Common myeloid progenitor, CD34-positive (primary cell): ENCODE measurements around the gene TBC1D1.

Experiments used
- CTCF ChIA-PET: fragments of 350-600 bp; sonication (Branson Sonifier 250); formaldehyde crosslinking; loops from one replicate; lab custom pipeline; 2021; ENCODE audit warnings: antibody characterized with exemption; lab: Charles Lee
- POLR2A ChIA-PET: fragments of 350-600 bp; sonication (Branson Sonifier 250); formaldehyde crosslinking; loops from one replicate; lab custom pipeline; 2021; ENCODE audit warnings: antibody characterized with exemption; lab: Charles Lee
- DNase-seq, 3 donors: peaks; one replicate each; pipeline versions ENCODE4 v3.0.0 to v3.0.0-alpha.2; 2013
- H3K27ac ChIP-seq, 2 experiments: 1 replicate in 1 of 2; 2 replicates in 1 of 2; pipeline ENCODE4 v1.7.0; 2013; ENCODE audit warnings: inconsistent platforms in 2 of 2, low read length in 2 of 2, mild to moderate bottlenecking in 2 of 2, low read depth in 1 of 2, moderate library complexity in 1 of 2; ENCODE audit not compliant: severe bottlenecking in 2 of 2, insufficient read depth in 1 of 2, poor library complexity in 1 of 2
- H3K27me3 ChIP-seq, 5 experiments: replicated peaks in 2 of 5; 1 replicate in 3 of 5; 2 replicates in 2 of 5; pipeline versions ENCODE4 v1.6.1 to v1.7.0; 2013; ENCODE audit warnings: low read length in 4 of 5, mild to moderate bottlenecking in 2 of 5, moderate library complexity in 2 of 5, inconsistent platforms in 1 of 5; ENCODE audit not compliant: insufficient read depth in 5 of 5, control insufficient read depth in 4 of 5
- H3K36me3 ChIP-seq, 4 experiments: 1 replicate in 2 of 4; 2 replicates in 2 of 4; pipeline versions ENCODE4 v1.6.1 to v1.7.0; 2013; ENCODE audit warnings: low read length in 3 of 4, control low read depth in 1 of 4, mild to moderate bottlenecking in 1 of 4; ENCODE audit not compliant: control insufficient read depth in 4 of 4, insufficient read depth in 4 of 4
- H3K4me1 ChIP-seq, 4 experiments: 1 replicate in 3 of 4; 2 replicates in 1 of 4; pipeline versions ENCODE4 v1.6.1 to v1.7.1; 2013; ENCODE audit warnings: low read length in 3 of 4, mild to moderate bottlenecking in 3 of 4, control low read depth in 1 of 4, inconsistent platforms in 1 of 4, moderate library complexity in 1 of 4; ENCODE audit not compliant: control insufficient read depth in 4 of 4, insufficient read depth in 4 of 4; ENCODE audit errors: control extremely low read depth in 1 of 4
- H3K4me3 ChIP-seq, 7 experiments: 1 replicate in 4 of 7; 2 replicates in 3 of 7; pipeline versions ENCODE4 v1.5.1 to v1.7.0; 2013; ENCODE audit warnings: mild to moderate bottlenecking in 7 of 7, low read length in 6 of 7, moderate library complexity in 6 of 7, inconsistent platforms in 2 of 7, low read depth in 2 of 7, control low read depth in 1 of 7; ENCODE audit not compliant: insufficient read depth in 4 of 7, control insufficient read depth in 1 of 7; ENCODE audit errors: extremely low read depth in 1 of 7
- H3K9me3 ChIP-seq, 5 experiments: 1 replicate in 4 of 5; 2 replicates in 1 of 5; pipeline versions ENCODE4 v1.6.1 to v1.7.1; 2013; ENCODE audit warnings: low read length in 4 of 5, mild to moderate bottlenecking in 2 of 5, inconsistent platforms in 1 of 5, low read depth in 1 of 5, moderate library complexity in 1 of 5; ENCODE audit not compliant: control insufficient read depth in 4 of 5, insufficient read depth in 2 of 5; ENCODE audit errors: control extremely low read depth in 1 of 5
- WGBS: methylation state at CpG from one replicate; pipeline ENCODE4 v1.1.5; 2013; ENCODE audit not compliant: insufficient coverage; 5-methylcytosine and 5-hydroxymethylcytosine counted together

TBC1D1 gene

GRCh38 chr4:37858872-37859271, 32.0 kb upstream of the TBC1D1 start:
- Histone ChIP-seq H3K36me3 (peaks cover 11 to 60% (median 37%) of the 10 kb centered on the region in 4 experiments), H3K4me1 (peaks cover 0 to 8% (median 3%) of the 10 kb centered on the region in 4 experiments), H3K27ac (no peak overlapping the region), H3K27me3 (no peaks in the 10 kb centered on the region), H3K9me3 (no peaks in the 10 kb centered on the region), H3K4me3 (no peak overlapping the region)
- POLR2A ChIA-PET: no interaction called here
- CTCF ChIA-PET: interaction anchor here (1.3 kb wide), 1 partner anchor 33 kb away, joined by 5 read pairs; the partner anchor contains the start of gene PGM2
- no peak for DNase-seq

DNA sequence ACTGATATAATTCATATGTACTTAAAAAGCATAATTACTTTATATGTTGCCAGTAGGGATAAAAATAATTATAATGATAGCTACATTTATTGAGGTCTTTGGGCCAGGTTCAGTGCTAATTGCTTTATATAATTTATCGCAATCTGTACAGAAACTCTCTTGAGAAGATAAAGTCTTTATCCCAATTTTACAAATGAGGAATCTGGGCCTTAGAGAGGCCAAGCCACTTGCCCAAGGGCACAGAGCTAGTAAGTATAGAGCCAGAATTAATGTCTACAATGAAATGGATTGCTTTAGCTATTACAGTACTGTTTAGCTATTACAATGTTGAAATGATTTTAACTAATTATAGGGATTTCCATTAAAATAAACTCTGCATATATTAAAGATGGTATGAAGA, 30.6 kb upstream of the TBC1D1 start:
- POLR2A ChIA-PET: no interaction called here
- no peak overlapping the region for H3K4me3 ChIP-seq
- H3K4me1 ChIP-seq: peaks cover 8 to 22% (median 17%) of the 10 kb centered on the region in 4 experiments
- no peaks in the 10 kb centered on the region for H3K9me3 ChIP-seq
- no peaks in the 10 kb centered on the region for H3K27me3 ChIP-seq
- H3K27ac ChIP-seq: no peak overlapping the region
- WGBS: no CpG with 5 or more reads among the region's 1 CpG
- CTCF ChIA-PET: interaction anchor here (2.0 kb wide), 1 partner anchor 15 kb away, joined by 5 read pairs; no protein-coding TSS in a partner anchor
- no peak for DNase-seq
- H3K36me3 ChIP-seq: peaks cover 10 to 56% (median 33%) of the 10 kb centered on the region in 4 experiments

DNA sequence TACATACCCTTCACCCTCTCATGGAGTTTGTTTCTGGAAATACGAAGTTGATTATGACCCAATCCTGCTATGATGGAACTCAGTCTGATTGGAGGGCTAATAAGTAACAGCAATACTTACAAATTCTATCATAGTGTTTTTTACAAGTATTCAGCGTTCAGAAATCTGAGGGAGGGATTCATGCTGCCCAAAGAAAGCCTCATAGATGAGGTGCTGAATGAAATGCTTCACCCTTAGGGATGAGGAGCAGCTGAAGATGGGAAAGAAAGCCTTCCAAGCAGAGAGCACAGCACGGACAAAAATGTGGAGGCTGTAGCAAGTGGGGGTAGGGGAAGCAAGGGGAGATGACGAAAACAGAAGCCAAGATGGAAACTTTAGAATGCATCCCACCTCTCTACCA, 27.9 kb upstream of the TBC1D1 start:
- WGBS: no CpG with 5 or more reads among the region's 4 CpGs
- CTCF ChIA-PET: interaction anchor here (1.0 kb wide), 1 partner anchor 13 kb away, joined by 3 read pairs; no protein-coding TSS in a partner anchor
- Histone ChIP-seq H3K27ac (no peak overlapping the region), H3K4me1 (peaks cover 15 to 35% (median 24%) of the 10 kb centered on the region in 4 experiments), H3K27me3 (no peaks in the 10 kb centered on the region), H3K9me3 (no peaks in the 10 kb centered on the region), H3K4me3 (no peak overlapping the region), H3K36me3 (peaks cover 6 to 45% (median 31%) of the 10 kb centered on the region in 4 experiments)
- POLR2A ChIA-PET: no interaction called here
- DNase-seq: no peak

DNA sequence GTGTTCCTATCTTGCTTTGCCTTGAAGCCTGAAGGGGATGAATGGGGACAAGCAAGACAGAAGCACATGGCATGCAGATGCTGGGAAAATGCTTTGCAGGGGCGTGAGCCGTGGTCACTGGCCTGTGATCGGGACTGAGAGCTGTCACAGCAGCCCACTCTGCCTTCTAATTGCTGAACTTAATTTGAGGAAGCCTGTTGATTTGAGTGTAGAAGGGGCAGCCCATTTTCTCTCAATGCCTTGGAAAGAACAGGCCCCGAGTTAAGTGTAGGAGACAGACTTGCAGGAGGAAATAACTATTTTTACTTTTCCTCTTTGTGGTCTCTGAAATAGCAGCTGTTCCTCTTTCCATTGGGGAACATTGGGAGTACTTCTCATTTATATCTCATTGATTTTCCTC, 26.1 kb upstream of the TBC1D1 start:
- CTCF ChIA-PET: interaction anchor here (1.2 kb wide), 1 partner anchor 25 kb away, joined by 3 read pairs; no protein-coding TSS in a partner anchor
- POLR2A ChIA-PET: no interaction called here
- no peak overlapping the region for H3K27ac ChIP-seq
- peak; percentile 18 to 58 (median 55) for DNase-seq
- peaks cover 15 to 35% (median 24%) of the 10 kb centered on the region in 4 experiments for H3K4me1 ChIP-seq
- H3K36me3 ChIP-seq: peaks cover 4 to 34% (median 24%) of the 10 kb centered on the region in 4 experiments
- 0% methylated on average over 4 of the region's 4 CpGs for WGBS
- H3K27me3 ChIP-seq: no peaks in the 10 kb centered on the region
- peak overlapping the region in 3 of 7 experiments; percentile 0 to 35 (median 34) for H3K4me3 ChIP-seq
- no peaks in the 10 kb centered on the region for H3K9me3 ChIP-seq

- DNase-seq: no peak
- WGBS: 92% methylated on average over 2 of the region's 3 CpGs
- no peak overlapping the region for H3K27ac ChIP-seq
- peak overlapping the region in 1 of 7 experiments; percentile 0 for H3K4me3 ChIP-seq
- H3K27me3 ChIP-seq: no peaks in the 10 kb centered on the region
- POLR2A ChIA-PET: no interaction called here
- CTCF ChIA-PET: interaction anchor here (1.2 kb wide), 3 partner anchors 24 to 170 kb away, joined by 3 read pairs; no protein-coding TSS in a partner anchor
- H3K36me3 ChIP-seq: peaks cover 4 to 31% (median 22%) of the 10 kb centered on the region in 4 experiments
- H3K9me3 ChIP-seq: no peaks in the 10 kb centered on the region
- peaks cover 15 to 35% (median 24%) of the 10 kb centered on the region in 4 experiments for H3K4me1 ChIP-seq
Observed at GRCh38 chr4:37865450-37865849, 25.4 kb upstream of the TBC1D1 start.

- CTCF ChIA-PET: interaction anchor here (0.9 to 1.7 kb wide), 3 partner anchors 22 to 63 kb away, joined by 3 read pairs; no protein-coding TSS in a partner anchor
Observed at GRCh38 chr4:37867102-37867501, 23.8 kb upstream of the TBC1D1 start.

DNA sequence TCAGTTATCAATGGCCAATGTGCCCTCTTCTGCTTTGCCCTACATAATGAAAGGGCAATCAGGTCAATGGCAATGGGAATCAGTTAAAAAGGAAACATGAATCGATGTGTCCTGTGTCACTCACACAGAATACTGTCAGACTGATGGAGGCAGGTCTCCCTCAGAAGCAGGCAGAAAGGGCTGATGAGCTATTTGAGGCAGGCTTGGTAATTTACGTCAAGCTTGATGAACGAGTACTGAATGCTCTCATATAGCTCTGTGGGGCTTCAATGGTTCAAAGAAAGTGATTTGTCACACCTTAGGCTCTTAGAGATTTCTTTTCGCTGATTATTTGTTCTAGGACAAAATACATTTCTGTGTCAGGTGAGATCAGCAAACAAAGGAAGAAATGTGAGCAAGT, 22.6 kb upstream of the TBC1D1 start:
- Histone ChIP-seq H3K27me3 (no peaks in the 10 kb centered on the region), H3K4me3 (no peak overlapping the region), H3K36me3 (peaks cover 0 to 9% (median 7%) of the 10 kb centered on the region in 4 experiments), H3K9me3 (no peaks in the 10 kb centered on the region), H3K4me1 (peaks cover 20 to 34% (median 25%) of the 10 kb centered on the region in 4 experiments), H3K27ac (no peak overlapping the region)
- CTCF ChIA-PET: interaction anchor here (1.4 to 1.7 kb wide), 2 partner anchors 21 to 64 kb away, joined by 3 read pairs; no protein-coding TSS in a partner anchor
- DNase-seq: no peak
- POLR2A ChIA-PET: interaction anchor here (0.6 kb wide), 1 partner anchor 35 kb away, joined by 4 read pairs; no protein-coding TSS in a partner anchor
- 97% methylated on average over 4 of the region's 4 CpGs for WGBS

More at GRCh38 chr4:37867102-37867501, 23.8 kb upstream of the TBC1D1 start:
- Histone ChIP-seq H3K27me3 (no peaks in the 10 kb centered on the region), H3K4me3 (no peak overlapping the region), H3K27ac (no peak overlapping the region), H3K4me1 (peaks cover 15 to 35% (median 24%) of the 10 kb centered on the region in 4 experiments), H3K36me3 (peaks cover 0 to 17% (median 11%) of the 10 kb centered on the region in 4 experiments), H3K9me3 (no peaks in the 10 kb centered on the region)
- WGBS: 94% methylated on average over 2 of the region's 3 CpGs
- DNase-seq: no peak
- POLR2A ChIA-PET: no interaction called here
